T follicular helper cell (primary cell): ENCODE measurements around the gene NAA35.
"Not testable (repeated sequence)": the region's sequence is repeated elsewhere in the genome, so short reads cannot be mapped to it uniquely, and the experiment has no call there.

Experiments used
- DNase-seq: peaks from one replicate; pipeline ENCODE4 v3.0.0-alpha.2; 2020; ENCODE audit warnings: low read depth
- total RNA-seq, 2 experiments: gene quantifications; one replicate each; lab custom pipeline; 2026; lab: John Stamatoyannopoulos, UW

NAA35 gene
- 50.1 to 55.8 reads per million in 2 experiments for total RNA-seq

DNA sequence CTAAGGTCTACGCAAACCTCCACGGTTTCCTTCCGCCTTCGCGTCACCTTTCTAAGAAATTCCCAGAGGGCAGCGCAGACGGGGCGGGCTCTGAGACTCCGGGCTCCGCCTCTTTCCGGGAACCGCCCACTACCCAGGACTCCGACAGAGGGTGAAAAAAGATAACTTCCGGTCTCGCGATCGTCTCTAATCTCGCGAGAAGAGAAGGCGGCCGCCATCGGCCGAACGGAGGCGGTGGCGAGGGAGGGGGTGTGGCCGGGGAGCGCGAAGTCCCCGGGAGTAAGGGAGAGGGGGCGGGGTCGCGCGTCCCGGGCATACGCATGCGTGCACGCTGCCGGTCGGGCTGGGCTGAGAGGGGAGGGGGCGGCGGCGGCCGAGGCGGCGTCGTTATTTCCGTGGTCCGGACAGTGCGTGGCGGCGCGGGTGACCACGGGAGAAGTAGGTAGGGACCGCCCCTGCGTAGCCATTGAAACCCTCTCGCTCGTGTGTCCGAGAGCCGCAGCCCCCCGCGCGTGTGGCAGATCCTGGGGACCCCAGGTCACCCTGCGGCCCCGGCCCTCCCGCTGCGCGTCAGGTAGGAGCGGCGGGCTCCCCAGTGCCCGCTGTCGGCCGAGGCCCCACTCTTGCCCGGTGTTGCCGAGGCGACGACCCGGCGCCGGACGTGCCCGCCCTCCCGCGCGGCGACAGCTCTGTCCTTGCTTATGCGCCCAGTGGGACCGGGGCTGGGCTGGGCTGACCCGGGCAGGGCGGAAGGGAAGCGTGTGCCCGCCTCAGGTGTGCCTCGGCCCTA is at the start of gene NAA35:
TSS of gene NAA35 (plus strand) at position 315 of the 790 bp plus-strand sequence. CDS start 1,014 bp downstream, outside the sequence.
- peak; percentile 99 for DNase-seq

DNA sequence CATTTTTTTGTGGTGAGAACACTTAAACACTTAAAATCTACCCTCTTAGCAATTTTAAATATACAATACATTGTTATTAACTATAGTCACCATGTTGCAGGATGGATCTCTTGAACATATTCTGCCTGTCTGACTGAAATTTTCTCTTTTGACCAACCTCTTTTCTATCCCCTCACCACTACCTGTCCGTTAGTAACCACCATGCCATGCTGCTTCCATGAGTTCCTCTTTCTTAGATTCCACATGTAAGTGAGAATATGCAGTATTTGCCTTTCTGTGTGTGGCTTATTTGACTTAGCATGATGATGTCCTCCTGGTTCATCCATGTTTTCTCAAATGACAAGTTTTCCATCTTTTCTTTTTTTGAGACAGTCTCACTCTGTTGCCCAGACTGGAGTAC is 48.5 kb upstream of the NAA35 start:
- DNase-seq, result no peak

DNA sequence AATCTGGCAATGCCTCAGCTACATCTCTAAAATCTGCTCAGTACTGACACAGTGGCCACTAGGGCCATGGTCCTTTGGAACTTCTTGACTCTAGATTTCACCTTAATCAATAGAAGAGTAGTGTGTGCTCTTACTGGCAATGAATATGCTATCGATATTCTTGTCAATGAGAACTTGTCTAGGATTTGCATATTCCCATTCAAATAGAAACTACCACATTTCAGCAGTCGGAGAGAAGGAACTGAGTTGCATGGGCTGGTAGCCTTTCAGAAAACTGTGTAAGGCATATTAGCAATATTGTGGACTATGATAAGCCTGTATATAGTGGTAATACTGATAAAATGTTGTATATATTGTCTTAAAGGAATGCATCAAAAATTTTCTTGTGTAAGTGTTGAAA is 45.3 kb upstream of the NAA35 start:
- no peak for DNase-seq

DNA sequence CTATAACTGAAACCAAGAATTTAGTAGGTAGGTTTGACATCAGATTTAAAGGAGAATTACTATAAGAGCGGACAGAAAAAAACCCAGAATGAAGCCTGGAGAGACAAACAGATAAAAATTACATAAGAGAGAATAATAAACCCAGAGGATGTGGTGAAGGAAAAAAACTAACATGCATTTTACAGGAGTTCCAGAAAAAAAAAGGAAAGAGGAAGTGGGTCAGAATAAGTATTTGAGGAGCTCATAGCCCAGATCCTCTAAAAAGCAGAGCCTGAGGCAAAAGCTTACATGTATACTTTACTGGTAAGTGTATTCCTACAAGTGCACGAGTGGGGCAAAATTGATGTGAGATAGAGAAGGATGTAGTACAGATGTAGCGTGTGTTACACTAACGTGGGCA is 43.1 kb upstream of the NAA35 start:
- no peak for DNase-seq

DNA sequence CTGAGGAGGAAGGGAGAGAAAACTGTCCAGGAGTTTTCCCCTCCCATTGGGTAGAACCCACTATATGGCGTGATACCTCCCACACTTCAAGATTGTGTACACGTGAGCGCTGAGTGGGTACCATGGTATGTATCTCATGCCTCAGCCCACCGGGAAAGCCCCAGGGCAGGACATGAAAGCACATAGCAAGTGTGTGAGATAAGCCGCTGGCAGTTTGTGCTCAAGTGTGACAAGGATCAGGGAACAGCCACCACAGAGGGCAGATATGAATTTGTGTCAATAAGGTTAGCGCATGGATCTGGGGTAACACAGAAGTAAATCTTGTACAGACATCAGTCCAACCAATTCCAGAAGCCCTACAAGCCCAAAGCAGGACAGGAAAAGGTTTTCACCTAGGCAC is 42.6 kb upstream of the NAA35 start:
- DNase-seq, result no peak

DNA sequence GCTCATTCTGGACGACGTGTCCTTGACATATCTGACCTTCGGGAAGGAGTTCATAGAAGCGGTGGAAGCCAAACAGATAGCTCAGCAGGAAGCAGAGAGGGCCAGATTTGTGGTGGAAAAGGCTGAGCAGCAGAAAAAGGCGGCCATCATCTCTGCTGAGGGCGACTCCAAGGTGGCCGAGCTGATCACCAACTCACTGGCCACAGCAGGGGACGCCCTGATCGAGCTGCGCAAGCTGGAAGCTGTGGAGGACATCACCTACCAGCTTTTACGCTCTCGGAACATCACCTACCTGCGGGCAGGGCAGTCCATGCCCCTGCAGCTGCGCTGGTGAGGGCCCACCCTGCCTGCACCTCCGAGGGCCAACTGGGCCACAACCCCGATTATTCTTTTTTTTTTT is 41.6 kb upstream of the NAA35 start:
- DNase-seq, result no peak

DNA sequence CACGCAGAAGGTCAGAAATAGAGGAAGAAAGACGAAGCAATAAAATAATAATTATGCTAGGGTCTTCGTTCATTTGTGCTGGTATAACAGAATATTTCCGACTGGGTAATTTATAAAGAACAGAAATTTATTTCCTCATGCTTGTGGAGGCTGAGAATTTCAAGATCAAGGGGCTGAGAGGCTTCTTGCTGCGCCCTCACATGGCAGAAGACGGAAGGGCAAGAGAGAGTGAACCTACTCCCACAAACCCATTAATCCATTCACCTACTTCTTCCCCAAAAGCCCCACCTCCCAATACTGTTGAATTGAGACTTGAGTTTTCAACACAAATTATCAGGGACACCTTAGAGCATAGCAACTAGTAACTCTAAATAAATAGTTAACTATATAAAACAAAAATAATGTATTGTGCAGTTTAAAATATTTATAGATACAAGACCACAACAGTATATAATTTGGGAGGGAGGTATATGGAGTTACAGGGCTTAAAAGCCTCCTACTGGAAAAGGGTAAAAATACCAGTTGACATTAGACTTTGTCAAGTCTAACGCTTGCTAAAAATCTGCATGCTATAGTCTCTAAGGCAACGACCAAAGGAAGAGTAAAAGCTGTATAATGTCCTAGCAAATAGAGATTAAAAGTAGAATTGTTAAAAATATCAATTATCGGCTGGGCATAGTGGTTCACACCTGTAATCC is 40.3 kb upstream of the NAA35 start:
- DNase-seq, result no peak

DNA sequence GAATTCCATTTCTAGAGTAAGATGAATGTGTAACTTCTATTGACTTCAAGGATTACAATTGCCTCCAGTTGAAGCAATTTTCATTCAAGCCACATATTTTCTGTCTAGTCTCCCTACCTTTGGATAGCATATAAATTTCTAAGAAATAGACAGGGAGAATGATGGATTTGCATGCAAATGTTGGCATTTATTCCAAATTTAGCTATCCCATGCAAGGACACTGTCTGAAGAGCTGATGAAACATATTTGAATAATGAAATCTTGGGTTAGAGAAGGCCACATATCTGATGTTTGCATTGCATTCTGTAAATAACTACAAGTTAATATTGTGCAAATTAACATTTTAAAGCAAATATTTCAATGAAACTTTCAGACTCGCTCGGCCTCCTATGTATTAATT is 36.0 kb upstream of the NAA35 start:
- no peak for DNase-seq

DNA sequence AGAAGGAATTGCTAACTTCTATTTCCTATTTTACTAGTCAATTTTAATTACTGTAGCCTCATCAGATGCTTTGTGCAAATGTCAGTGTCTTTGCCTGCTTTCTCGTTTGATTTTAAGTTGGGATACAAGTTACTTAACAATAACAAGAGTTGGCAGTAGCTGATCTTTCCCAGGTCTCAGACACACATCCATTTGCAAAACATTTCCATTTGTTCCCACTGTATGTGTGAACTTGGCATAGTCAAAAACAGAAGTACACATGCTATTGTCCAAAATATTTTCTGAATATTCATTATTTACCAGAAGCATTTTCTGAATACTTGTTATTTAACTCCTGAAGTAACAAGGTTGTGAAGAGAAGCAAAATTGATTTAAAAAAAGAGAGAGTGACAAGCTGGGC is 35.0 kb upstream of the NAA35 start:
- DNase-seq, result no peak

DNA sequence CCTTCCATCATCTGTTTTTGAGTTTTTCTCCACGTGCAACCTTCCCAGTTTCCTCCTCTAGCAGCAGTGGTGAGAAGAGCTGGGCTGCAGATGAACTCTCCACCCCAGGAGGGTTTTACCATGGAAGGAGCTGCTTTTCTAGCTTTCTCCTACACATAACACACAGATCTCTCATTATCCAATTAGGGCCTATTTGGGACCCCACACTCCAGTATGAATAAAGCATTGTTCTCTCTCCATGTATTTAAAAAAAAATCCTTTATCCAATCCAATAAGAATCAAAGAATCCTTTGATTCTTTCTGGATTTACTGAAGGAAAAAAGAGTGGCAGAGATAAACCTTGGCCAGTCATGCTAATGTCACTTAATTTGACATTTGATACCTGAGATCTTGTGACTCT is 31.6 kb upstream of the NAA35 start:
- no peak for DNase-seq

DNA sequence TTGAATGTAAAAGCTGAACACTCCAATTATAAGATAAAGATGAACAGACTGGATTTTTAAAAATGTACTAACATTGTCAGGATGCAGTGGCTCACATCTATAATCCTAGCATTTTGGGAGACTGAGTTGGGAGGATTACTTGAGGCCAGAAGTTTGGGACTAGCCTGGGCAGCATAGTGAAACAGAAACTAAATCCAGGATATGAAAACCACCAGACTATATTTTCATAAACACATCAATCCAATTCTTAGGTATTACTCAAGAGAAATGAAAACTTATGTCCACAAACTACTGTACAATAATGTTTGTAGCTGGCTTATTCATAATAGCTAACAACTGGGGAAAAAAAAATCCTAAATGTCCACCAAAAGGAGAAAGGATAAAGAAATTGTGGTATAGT is 26.8 kb upstream of the NAA35 start:
- no peak for DNase-seq

DNA sequence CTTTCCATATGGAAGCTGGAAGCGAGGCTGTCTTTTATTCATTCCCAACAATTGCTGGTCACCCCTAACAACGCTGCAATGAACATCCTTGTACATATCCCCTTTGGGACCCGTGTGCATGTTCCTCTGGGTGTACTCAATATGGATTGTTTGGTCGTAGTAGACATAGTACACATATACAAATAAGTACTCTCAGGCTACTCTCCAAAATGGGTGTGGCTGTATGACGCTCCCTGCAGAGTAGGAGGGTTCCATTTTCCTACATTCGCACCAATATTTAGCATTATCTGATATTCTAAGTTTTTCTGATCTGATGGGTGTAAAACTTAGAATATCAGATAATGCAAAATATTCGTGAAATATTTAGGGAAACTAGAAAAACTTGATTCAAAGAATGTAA is 23.2 kb upstream of the NAA35 start:
- no peak for DNase-seq

DNA sequence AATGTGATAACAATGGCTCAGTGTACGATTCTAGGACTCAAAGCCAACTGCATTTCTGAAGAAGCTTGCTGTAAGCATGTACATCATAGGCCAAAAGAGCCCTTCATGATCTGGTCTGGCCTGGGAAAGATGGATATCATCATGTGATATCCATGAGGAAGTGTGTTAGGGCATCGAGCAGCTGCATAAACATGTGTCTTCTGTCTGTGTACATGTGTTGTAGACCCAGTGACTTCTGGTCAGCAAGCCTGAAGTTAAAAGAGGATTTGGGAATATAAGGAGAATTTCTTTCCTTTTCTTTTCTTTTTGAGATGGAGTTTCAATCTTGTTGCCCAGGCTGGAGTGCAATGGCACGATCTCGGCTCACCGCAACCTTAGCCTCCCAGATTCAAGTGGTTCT is 15.5 kb upstream of the NAA35 start:
- DNase-seq, result no peak

DNA sequence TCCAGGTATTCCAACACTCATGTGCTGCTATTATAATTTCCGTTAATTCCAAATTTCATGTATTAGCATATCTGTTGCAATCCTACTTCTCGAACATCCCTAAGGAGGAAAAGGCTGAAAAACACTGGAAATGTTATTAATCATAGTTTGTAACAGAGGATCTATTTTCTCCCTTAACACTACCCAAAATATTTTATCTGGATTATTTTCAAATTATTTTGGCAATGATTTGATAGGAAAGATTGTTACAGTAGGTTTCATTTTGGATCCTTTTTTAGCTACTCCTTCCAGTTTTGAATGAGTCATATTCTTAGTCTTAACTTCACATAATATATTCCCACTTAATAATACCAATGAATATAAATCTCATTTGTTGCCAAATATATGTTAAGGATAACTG is 13.9 kb upstream of the NAA35 start:
- no peak for DNase-seq

DNA sequence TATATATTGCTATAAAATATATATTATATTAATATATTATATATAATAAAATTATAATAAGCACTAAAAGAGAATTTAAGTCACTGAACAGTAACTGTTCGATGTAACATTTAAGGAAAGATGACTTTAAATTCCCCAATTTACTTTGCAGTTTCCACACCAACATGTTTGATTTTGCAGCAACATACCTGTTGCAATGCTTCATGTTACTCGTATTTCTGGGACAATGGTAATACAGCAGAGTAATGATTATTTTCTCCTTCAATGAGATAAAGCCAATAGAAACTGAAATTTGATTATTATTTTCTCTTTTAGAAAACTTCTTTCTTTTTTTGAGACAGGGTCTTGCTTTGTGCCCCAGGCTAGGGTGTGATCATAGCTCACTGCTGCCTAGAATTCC is 9.5 kb upstream of the NAA35 start:
- no peak for DNase-seq

DNA sequence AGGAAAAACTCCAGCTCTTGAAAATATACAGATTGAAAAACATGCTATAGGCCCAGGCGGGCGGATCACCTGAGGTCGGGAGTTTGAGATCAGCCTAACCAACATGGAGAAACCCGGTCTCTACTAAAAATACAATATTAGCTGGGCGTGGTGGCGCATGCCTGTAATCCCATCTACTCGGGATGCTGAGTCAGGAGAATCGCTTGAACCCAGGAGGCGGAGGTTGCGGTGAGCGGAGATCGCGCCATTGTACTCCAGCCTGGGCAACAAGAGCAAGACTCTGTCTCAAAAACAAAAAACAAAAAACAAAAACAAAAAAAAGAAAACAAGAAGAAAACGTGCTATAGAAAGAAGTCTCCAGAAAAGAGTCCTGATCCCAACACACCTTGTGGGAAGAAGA is 5.0 kb upstream of the NAA35 start:
- DNase-seq, result not testable (repeated sequence)

DNA sequence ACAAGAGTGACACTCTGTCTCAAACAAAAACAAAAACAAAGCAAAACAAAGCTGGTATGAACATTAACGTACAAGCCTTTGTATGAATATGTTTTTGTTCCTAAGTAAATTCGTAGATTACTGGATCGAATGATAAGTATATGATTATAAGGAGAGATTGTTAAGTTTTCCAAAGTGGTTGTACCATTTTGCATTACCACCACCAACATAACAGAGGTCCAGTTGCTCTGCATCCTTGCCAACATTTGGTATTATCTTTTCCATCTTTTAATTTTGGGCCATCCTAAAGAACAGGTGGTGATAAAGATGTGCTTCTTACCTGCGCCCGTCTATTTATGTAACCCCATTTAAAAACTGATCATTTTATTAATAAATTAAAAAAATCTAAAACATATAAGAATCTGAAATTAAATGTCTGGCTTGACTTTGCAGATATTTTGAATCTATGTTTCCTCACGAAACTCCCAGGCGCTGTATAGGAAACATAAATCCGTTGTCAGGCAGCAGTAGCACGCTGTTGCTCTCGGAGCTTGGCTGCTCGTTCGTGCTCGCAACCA is 593 bp upstream of the NAA35 start:
- DNase-seq, result no peak

DNA sequence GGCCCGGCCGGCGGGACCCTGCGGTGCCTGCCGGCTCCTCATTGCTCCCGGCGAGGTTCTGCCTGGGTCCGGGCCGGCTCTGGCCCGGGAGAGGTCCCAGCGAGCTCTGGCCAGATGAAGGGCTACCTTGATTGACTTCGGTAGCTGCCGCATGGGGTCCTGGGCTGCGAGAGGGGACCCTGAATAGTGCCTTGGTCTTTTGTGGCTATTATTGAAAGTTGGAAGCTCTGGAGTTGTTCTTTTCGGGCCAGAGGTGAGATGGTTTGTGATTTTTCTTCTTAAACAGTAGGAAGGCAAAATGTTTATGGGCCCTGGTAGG is 635 bp downstream of the NAA35 start:
- no peak for DNase-seq

DNA sequence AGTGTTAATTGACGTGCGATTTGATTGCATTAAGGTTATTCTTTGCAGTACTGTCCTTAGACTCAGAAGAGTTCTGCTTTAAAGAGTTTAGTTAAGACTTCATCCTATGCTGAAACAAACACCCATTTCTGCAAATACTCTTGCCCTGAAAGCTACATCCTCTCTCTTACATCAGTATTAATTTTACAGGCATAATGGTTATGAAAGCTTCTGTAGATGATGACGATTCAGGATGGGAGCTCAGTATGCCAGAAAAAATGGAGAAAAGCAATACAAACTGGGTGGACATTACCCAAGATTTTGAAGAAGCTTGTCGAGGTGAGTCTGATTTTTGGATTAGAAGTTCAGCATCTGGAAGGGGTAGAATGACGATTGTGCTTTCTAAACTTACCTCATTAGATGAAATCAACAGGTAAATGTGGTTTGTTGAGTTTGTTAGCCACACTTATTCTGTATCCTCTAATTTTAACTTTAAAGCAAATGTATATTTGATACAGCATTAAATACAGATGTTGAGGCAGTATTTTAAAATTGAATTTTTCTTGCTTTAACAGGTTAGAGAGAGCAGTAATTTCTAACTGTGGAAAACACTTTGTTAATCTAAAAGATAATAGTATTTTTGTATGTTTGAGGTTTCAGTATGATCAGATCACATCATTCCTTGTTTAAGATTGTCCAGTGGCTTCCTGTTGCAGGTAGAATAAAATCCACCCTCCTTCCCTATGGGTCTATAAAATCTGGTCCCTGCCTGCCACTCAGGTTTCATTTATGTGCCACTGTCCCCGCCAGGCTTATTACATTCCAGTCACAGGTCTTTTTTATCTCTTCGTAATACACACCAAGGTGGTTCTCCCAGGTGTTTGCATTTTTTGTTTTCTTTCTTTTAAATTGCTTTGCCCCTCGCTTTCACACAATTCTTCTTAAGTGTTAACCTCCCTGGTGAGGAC is 1.3 kb downstream of the NAA35 start:
- DNase-seq, result no peak

DNA sequence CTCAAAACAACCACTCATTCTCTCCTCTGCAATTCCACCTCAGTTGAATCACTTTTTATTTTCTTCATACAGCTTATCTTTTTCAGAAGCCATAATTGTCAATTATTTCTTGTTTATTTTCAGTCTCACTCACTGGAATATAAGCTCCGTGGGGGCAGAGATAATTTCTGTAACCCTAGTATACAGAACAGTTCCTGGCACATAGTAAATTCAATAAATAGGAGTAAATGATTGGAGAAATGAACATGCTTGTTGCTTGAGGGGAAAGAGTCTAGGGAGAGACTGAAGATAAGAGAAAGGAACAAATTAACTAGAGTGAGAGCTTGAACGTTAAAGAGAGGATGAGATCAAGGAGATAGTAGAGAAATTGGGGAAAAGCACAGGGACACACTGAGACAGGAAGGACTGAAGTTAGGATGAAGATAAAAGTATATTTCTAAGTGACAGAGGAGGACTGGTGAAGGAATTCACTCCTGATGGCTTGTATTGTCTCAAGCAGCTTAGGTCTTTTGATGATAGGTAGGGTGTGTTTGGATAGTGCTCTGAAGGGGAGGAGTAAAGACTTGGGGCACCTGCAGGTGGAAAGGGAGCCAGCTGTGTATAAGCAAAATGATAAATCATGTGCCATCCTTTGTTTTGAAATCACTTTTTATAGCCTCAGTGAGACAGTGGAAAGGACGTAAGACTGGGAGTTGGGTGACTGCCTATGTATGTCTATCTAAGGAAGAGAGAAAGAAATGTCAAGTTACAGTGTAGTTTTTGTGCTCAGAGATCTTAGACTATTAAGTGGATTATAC is 2.2 kb downstream of the NAA35 start:
- no peak for DNase-seq

DNA sequence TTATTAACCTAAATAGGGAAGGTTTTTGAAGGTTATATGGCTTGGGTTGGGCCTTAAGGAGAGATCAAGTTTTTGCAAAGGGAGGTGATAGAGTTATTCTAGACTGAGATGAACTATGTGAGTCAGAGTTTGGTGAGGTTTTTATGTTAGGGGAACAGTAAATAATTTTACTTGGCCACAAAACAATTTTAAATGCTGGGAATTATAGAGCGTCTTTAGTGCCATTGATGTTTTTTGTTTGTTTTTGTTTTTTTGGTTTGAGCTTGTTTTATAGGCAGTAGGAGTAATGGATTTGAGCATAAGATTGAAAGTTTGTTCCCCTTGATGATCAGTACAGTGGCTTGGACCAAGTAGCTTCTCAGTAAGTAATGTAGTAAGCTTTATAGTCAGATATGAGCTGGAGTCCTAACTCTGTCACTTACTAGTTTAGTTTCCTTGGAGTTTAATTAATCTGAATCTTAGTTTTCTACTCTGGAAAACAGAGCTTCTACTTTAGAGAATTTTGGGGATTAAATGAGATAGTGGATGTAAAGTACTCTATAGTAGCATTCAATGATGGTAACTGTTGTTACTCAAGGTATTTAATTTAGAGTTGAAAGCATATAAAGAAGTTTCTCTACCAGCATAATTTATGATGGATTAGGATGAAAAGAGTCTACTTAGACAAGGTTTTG is 2.9 kb downstream of the NAA35 start:
- no peak for DNase-seq
